HepG2 (cell line): Measurements from ENCODE around the gene ADAT3. TPM values are rescaled to one million over a fixed set of nuclear protein-coding genes. Genes with fewer than 3 reads are reported as not detected.

Experiments used
- AKAP8 ChIP-seq: sonication (generic); formaldehyde crosslinking; IDR thresholded peaks from 2 replicates; pipeline ENCODE4 v1.5.1; 2020; ENCODE audit warnings: mild to moderate bottlenecking, missing genetic modification reagents
- CEBPB ChIP-seq: IDR thresholded peaks from 2 replicates; pipeline ENCODE4 v1.6.1; 2011; ENCODE audit warnings: low read depth, low read length, improper control_type of control experiment, borderline replicate concordance
- CHCHD3 ChIP-seq: sonication (generic); formaldehyde crosslinking; IDR thresholded peaks from 2 replicates; pipeline ENCODE4 v1.8.0; 2022; ENCODE audit warnings: mild to moderate bottlenecking, missing genetic modification reagents, moderate library complexity
- ELF4 ChIP-seq: sonication (generic); formaldehyde crosslinking; IDR thresholded peaks from 2 replicates; pipeline ENCODE4 v1.5.0; 2020; ENCODE audit warnings: missing genetic modification reagents, mild to moderate bottlenecking, moderate library complexity, borderline replicate concordance
- FOSL2 ChIP-seq: sonication (generic); formaldehyde crosslinking; IDR thresholded peaks from 2 replicates; pipeline ENCODE4 v1.4.0; 2020; ENCODE audit warnings: missing genetic modification reagents
- HHEX ChIP-seq: IDR thresholded peaks from 2 replicates; pipeline ENCODE4 v1.6.1; 2016; ENCODE audit warnings: control low read depth
- HNF4A ChIP-seq: sonication (generic); formaldehyde crosslinking; IDR thresholded peaks from 2 replicates; pipeline ENCODE4 v1.4.0; 2020; ENCODE audit warnings: missing genetic modification reagents
- MIER2 ChIP-seq: IDR thresholded peaks from 2 replicates; pipeline ENCODE4 v1.6.1; 2016; ENCODE audit warnings: missing biosample characterization, missing genetic modification reagents
- NR2C2 ChIP-seq: sonication (generic); formaldehyde crosslinking; IDR thresholded peaks from 2 replicates; pipeline ENCODE4 v1.4.0; 2020; ENCODE audit warnings: missing genetic modification reagents, mild to moderate bottlenecking, moderate library complexity, borderline replicate concordance
- RXRB ChIP-seq: IDR thresholded peaks from 2 replicates; pipeline ENCODE4 v1.6.1; 2016; ENCODE audit warnings: borderline replicate concordance, missing genetic modification reagents, missing compliant biosample characterization
- SAP130 ChIP-seq: IDR thresholded peaks from 2 replicates; pipeline ENCODE4 v1.6.1; 2016; ENCODE audit warnings: low read depth
- SMAD3 ChIP-seq: sonication (generic); formaldehyde crosslinking; IDR thresholded peaks from 2 replicates; pipeline ENCODE4 v1.4.0; 2020; ENCODE audit warnings: missing genetic modification reagents
- SRY ChIP-seq: sonication (generic); formaldehyde crosslinking; IDR thresholded peaks from 2 replicates; pipeline ENCODE4 v1.8.0; 2022; ENCODE audit warnings: mild to moderate bottlenecking, missing genetic modification reagents
- TBX2 ChIP-seq: sonication (generic); formaldehyde crosslinking; IDR thresholded peaks from 2 replicates; pipeline ENCODE4 v1.5.0; 2020; ENCODE audit warnings: missing genetic modification reagents, mild to moderate bottlenecking, borderline replicate concordance
- ZNF333 ChIP-seq: sonication (generic); formaldehyde crosslinking; IDR thresholded peaks from 2 replicates; pipeline ENCODE4 v1.4.0; 2020; ENCODE audit warnings: mild to moderate bottlenecking, missing genetic modification reagents, borderline replicate concordance
- ZNF577 ChIP-seq: sonication (generic); formaldehyde crosslinking; IDR thresholded peaks from 2 replicates; pipeline ENCODE4 v1.4.0; 2020; ENCODE audit warnings: mild to moderate bottlenecking, low read depth, missing genetic modification reagents, borderline replicate concordance
- ZNF772 ChIP-seq: sonication (generic); formaldehyde crosslinking; IDR thresholded peaks from 2 replicates; pipeline ENCODE4 v1.5.0; 2020; ENCODE audit warnings: mild to moderate bottlenecking, missing genetic modification reagents
- polyA plus RNA-seq, 8 experiments: library from polyadenylated mRNA; depleted of rRNA in 3 of 8; stranded (reverse) in 7 of 8; unstranded in 1 of 8; fragments of >200 nt; fragmentation: Illumina TruSeq in 4 of 8; extraction: Trizol in 4 of 8; gene quantifications; 2 replicates each; pipeline versions ENCODE4 v1.2.1 to v1.2.3, GENCODE V29; 2011 to 2016; ENCODE audit warnings: low read depth in 4 of 8, missing spikeins in 1 of 8, mixed read lengths in 1 of 8; ENCODE audit not compliant: insufficient read depth in 1 of 8
- total RNA-seq, 5 experiments: library from RNA; depleted of rRNA; stranded (reverse); fragments of >200 nt; fragmentation: Illumina TruSeq; extraction: Trizol; gene quantifications; 2 replicates each; pipeline ENCODE4 v1.2.3, GENCODE V29; 2016; ENCODE audit warnings: low read depth in 1 of 5
- TF ChIP-seq, protein P1 (sequence below): sonication (generic); formaldehyde crosslinking; IDR thresholded peaks from 2 replicates; pipeline ENCODE4 v1.4.0; 2020; ENCODE audit warnings: missing genetic modification reagents
- TF ChIP-seq, protein P2 (sequence below): sonication (generic); formaldehyde crosslinking; conservative IDR thresholded peaks from 2 replicates; pipeline ENCODE4 v1.4.0; 2020; ENCODE audit warnings: mild to moderate bottlenecking, missing genetic modification reagents, moderate library complexity
- TF ChIP-seq, protein P3 (sequence below): sonication (generic); formaldehyde crosslinking; conservative IDR thresholded peaks from 2 replicates; pipeline ENCODE4 v1.5.0; 2020; ENCODE audit warnings: missing genetic modification reagents
- TF ChIP-seq, protein P4 (sequence below): sonication (generic); IDR thresholded peaks from 2 replicates; pipeline ENCODE4 v1.6.1; 2016; ENCODE audit warnings: low read depth, borderline replicate concordance

ADAT3 gene
- total and polyA plus RNA-seq, 2 of the 13 experiments (the other 11 are each of a cell fraction or from before 2014, with no cell fraction given), result 0.95 to 3.5 TPM

DNA sequence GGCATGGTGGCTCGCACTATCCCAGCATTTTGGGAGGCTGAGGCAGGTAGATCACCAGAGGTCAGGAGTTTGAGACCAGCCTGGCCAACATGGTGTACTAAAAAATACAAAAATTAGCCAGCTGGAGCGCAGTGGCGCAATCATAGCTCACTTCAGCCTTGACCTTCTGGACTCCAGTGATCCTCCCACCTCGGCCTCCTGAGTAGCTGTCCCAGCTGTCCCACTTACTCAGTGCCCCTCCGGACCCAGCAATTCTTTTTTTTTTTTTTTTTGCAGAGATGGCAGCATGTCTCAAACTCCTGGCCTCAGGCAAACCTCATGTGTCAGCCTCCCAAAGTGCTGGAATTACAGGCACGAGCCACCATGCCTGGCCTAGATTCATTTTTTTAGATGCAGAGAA lies 2.3 kb upstream of the ADAT3 start (continued):
- TF ChIP-seq, protein P1, sequence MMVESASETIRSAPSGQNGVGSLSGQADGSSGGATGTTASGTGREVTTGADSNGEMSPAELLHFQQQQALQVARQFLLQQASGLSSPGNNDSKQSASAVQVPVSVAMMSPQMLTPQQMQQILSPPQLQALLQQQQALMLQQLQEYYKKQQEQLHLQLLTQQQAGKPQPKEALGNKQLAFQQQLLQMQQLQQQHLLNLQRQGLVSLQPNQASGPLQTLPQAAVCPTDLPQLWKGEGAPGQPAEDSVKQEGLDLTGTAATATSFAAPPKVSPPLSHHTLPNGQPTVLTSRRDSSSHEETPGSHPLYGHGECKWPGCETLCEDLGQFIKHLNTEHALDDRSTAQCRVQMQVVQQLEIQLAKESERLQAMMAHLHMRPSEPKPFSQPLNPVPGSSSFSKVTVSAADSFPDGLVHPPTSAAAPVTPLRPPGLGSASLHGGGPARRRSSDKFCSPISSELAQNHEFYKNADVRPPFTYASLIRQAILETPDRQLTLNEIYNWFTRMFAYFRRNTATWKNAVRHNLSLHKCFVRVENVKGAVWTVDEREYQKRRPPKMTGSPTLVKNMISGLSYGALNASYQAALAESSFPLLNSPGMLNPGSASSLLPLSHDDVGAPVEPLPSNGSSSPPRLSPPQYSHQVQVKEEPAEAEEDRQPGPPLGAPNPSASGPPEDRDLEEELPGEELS (CRISPR knock-in tag), result peak; percentile 29; the same call in 1 of the 2 replicates
- no peak for TF ChIP-seq ZNF577 (CRISPR knock-in tag)
- peak; percentile 87 for TF ChIP-seq CEBPB
- no peak for TF ChIP-seq SRY
- TF ChIP-seq NR2C2 (CRISPR knock-in tag), result peak; percentile 44; the same call in 1 of the 2 replicates
- TF ChIP-seq MIER2, result no peak
- TF ChIP-seq, protein P2, sequence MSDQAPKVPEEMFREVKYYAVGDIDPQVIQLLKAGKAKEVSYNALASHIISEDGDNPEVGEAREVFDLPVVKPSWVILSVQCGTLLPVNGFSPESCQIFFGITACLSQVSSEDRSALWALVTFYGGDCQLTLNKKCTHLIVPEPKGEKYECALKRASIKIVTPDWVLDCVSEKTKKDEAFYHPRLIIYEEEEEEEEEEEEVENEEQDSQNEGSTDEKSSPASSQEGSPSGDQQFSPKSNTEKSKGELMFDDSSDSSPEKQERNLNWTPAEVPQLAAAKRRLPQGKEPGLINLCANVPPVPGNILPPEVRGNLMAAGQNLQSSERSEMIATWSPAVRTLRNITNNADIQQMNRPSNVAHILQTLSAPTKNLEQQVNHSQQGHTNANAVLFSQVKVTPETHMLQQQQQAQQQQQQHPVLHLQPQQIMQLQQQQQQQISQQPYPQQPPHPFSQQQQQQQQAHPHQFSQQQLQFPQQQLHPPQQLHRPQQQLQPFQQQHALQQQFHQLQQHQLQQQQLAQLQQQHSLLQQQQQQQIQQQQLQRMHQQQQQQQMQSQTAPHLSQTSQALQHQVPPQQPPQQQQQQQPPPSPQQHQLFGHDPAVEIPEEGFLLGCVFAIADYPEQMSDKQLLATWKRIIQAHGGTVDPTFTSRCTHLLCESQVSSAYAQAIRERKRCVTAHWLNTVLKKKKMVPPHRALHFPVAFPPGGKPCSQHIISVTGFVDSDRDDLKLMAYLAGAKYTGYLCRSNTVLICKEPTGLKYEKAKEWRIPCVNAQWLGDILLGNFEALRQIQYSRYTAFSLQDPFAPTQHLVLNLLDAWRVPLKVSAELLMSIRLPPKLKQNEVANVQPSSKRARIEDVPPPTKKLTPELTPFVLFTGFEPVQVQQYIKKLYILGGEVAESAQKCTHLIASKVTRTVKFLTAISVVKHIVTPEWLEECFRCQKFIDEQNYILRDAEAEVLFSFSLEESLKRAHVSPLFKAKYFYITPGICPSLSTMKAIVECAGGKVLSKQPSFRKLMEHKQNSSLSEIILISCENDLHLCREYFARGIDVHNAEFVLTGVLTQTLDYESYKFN, result peak; percentile 46
- TF ChIP-seq ELF4 (CRISPR knock-in tag), result no peak
- 0 out of 2 replicates have a peak, but pooled peaks have one; percentile 12 for TF ChIP-seq HHEX (CRISPR knock-in tag)
- TF ChIP-seq ZNF772 (CRISPR knock-in tag), result peak; percentile 42; the same call in 1 of the 2 replicates
- TF ChIP-seq HNF4A, result peak; percentile 87
- TF ChIP-seq RXRB (CRISPR knock-in tag), result peak; percentile 33; the same call in 1 of the 2 replicates
- TF ChIP-seq AKAP8, result no peak
- TF ChIP-seq SMAD3 (CRISPR knock-in tag), result no peak
- TF ChIP-seq SAP130 (CRISPR knock-in tag), result peak; percentile 55; the same call in 1 of the 2 replicates
- TF ChIP-seq, protein P3, sequence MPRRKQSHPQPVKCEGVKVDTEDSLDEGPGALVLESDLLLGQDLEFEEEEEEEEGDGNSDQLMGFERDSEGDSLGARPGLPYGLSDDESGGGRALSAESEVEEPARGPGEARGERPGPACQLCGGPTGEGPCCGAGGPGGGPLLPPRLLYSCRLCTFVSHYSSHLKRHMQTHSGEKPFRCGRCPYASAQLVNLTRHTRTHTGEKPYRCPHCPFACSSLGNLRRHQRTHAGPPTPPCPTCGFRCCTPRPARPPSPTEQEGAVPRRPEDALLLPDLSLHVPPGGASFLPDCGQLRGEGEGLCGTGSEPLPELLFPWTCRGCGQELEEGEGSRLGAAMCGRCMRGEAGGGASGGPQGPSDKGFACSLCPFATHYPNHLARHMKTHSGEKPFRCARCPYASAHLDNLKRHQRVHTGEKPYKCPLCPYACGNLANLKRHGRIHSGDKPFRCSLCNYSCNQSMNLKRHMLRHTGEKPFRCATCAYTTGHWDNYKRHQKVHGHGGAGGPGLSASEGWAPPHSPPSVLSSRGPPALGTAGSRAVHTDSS (CRISPR knock-in tag), result no peak
- TF ChIP-seq CHCHD3, result no peak
- TF ChIP-seq FOSL2 (CRISPR knock-in tag), result peak; percentile 22; the same call in 1 of the 2 replicates
- 0 out of 2 replicates have a peak, but pooled peaks have one; percentile 30 for TF ChIP-seq TBX2 (CRISPR knock-in tag)
- no peak for TF ChIP-seq ZNF333 (CRISPR knock-in tag)
- TF ChIP-seq, protein P4, sequence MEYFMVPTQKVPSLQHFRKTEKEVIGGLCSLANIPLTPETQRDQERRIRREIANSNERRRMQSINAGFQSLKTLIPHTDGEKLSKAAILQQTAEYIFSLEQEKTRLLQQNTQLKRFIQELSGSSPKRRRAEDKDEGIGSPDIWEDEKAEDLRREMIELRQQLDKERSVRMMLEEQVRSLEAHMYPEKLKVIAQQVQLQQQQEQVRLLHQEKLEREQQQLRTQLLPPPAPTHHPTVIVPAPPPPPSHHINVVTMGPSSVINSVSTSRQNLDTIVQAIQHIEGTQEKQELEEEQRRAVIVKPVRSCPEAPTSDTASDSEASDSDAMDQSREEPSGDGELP, result peak; percentile 92
